Right forelimb (tissue), 1 donor: ENCODE data around the gene UBXN10.

ENCODE experiments used
- DNase-seq: peaks from one replicate; pipeline ENCODE4 v3.0.0-alpha.2; 2018

UBXN10 gene

DNA sequence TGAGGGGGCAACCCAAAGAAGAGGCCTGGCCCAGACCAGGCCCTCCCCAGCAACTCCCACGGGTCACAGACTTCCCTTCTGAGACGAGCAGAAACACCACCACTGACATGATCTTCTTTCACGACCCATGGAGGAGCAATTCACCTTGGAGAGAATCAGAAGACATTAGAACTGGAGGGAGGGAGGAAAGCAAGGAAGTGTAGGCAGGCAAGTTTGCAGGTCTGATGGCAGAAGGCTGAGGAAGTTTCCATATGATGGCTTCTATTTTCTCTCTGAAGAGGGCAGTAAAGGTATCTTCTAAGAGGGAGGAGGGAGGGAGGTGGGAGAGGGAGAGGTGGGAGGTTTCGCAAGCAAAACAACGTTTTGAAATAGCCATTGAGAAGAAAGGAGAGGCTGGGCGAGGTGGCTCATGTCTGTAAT lies 1.4 kb upstream of the UBXN10 start:
- DNase-seq: no peak

DNA sequence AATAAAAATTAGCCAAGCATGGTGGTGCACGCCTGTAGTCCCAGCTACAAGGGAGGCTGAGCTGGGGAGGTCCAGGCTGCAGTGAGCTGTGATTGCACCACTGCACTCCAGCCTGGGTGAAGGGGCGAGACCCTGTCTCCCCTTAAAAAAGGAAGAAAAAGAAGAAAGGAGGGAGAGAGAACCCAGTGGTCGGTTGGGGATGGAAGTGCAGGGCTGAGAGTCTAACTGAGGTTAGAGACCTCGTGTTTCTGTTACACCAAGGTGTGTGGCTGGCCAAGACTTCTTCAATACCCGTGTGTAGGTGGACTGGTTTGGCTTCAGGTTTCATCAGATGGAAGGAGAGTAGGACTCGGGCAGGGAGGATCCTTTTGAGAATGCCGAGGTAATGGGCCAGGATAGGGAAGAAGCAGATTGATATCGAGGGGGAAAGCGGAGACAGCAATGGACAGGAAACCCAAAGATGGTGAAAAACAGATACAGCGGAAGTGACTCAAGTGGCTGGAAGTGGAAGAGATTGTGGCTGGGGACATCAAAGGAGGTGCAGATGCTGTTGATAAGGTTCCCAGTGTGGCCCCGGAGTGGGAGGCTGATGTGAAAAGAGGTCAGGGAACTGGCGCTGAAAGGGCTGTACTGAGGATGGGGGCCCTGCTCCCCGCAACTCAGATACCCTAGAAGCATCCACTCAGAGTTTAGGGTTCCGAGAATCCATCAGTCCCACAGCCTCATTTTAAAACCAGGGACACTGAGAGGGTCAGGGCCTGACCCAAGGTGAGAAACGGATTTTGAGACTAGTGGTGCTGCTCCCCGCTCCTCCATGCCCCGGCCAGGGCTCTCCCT lies 681 bp upstream of the UBXN10 start:
- no peak for DNase-seq

DNA sequence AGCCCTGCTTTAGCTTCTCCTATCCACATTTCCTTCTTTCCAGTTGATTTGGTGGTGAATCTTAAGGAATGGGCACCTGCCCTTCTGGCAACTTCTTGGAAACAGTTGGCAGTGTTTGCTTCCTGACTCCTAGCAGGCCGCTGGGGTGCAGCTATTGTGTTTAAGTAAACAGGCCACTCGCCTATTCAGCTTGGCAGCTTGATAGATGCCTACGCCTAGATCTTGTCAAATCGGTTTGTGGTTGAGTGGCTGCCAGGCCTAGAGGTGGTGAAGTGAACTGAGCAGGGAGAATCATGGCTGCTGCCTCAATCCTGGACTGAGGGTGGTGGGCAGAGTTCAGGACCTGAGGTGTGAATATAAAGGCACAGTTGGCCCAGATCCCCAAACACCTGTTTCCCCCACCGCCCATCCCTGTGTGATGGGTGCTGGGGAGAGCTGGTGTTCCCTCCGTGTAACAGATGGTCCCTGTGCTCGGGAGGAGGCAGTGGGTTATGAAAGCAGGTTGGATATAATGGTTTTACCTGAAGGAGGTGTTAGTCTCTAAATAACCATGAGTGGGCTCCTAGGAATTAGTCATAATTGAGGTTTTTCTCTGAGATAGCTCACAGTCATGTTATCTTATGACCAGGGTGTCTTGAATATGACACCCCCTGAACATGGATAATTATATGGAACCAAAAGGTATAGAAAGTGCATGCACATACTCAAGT lies 1.4 kb downstream of the UBXN10 start:
- no peak for DNase-seq

DNA sequence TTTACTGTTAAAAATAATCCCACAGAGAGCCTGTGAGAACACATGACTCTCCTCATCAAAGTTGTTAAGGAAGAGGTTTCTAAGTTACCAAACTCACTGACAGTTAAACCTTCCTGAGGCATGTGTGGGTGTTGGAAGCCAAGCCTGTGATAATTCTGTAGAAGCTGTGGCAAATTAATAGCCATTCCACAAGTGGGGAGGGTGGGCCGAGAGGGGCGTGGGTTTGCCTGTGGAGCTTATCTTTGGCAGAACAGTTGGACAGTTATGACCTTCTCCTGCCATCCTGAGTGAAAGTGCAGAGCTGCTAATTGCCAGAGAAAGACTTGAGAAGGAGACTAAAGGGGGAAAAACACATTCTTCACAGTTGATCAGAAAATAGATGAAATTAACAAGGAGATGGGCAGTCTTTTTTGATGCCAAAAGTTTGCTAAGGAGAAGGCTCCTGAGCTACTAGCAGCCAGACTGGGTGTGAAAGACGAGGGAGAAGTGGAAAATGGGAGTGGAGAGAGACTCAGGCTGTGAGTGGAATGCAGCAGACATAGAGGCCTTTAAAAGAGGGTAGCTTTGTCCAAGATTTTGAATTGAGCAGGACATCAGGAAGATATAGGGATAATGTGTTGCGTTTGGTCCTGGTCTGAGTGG lies 2.0 kb downstream of the UBXN10 start:
- DNase-seq: no peak

GRCh38 chr1:20188455-20188817 lies 2.5 kb downstream of the UBXN10 start:
- no peak for DNase-seq

DNA sequence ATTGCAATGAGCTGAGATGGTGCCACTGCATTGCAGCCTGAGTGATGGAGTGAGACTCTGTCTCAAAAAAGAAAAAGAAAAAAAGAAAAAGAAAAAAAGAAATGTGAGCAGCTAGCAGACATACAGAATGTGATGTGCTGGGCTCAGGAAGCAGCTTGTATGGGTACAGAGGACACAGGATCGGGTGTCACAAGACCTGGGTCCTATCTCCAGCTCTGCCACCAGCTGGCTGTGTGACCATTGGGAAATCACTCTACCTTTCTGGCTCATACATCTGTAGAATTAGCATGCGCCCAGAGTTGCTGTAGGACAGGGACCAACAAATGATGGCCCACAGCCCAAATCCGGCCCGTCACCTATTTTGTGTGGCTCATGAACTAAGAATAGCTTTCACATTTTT lies 3.8 kb downstream of the UBXN10 start:
- DNase-seq: no peak

- no peak for DNase-seq
Observed at GRCh38 chr1:20190256-20191160, 4.6 kb downstream of the UBXN10 start.

DNA sequence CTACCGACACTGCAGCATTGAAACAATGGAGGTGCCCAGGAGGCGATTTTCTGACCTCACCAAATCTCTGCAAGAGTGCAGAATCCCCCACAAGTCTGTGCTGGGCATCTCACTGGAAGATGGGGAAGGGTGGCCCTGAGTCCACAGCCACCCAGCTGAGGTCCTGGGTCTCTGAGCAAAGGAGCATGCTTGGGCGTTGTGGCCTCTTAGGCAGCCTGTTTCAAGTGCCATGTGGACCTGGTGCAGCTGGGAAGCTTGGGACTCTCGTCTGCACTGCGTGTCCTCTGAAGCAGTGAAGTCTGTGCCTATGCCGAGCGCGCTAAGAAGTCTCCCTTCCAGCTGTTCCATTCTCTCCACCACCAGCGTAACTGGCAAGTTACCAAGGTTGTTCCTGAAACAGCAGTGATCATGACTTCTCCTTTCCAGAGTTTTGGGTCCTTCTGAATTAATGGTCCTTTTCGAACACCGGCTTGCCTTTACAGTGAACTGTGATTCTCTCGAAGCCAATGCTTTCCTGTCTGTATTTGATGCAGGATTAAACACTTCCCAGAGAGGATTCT lies 5.5 kb downstream of the UBXN10 start:
- DNase-seq: no peak

DNA sequence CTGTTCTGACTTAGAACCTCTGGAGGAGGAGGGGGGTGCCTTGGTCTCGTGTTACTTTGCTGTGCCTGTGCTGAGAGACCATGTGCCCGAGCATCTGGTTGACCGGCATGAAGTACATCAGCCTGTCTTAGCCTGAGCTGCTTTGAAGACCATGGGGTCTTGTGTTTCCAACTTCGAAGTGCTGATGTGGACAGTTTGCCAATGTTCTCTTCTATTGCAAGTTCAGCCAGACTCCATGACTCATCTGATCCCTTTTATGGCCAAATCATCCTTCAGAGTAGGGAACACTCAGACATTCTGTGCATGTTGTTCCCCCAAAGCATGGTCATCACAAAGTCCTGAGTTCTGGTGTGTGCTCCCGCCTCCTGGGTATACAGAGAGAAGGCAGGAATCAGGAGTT lies 6.5 kb downstream of the UBXN10 start:
- no peak for DNase-seq

- DNase-seq: no peak
Observed at GRCh38 chr1:20192871-20193411, 7.0 kb downstream of the UBXN10 start.

DNA sequence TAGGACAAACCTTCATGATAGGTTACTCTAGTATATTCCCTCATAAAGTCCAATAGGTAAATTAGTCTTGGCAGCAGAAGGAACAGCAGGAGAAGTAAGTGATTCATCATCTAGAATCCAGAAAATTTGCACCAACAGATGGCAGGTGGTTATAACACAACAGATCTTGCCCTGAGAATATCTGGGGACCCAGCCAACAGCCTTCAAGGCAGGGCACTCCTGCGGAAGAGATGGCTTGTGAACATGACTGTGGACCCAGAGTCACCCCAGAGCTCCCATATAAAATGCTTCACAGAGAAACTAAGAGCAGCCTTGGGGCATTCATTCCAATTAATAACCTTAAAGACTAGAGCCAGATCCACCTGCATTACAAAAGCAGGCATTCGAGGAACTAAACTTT lies 8.3 kb downstream of the UBXN10 start:
- DNase-seq: no peak

DNA sequence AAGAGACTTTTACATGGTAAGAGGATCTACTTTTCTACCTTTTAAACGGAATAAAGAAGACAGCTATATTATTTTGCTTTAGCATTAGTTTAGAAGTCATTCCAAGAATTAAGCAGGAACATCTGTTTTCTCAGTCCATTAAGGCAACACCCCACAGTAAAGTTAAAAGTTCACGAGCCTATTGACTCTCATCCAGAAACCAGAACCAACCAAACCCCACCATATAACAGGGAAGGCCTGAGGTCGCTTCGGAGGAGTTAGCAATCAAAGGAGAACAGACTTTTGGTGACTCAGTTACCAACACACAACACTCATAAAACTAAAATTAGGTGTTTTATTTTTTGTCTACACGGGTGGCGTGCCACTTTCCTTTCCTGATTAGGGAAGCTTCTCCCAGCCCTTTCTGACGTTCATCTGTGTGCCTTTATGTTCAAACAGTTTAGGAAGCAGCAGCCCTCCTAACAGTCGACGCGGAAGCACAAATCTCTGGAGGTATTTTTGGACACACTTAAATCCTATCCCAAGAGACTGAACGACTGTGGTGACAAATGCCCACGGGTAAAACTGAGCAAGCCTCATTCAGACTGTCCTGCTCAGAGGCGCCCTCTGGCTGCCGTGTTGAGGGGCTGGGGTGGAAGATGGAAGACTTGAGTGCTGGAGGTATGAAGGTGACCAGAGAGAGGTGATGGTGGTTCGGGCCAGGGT lies 9.0 kb downstream of the UBXN10 start:
- no peak for DNase-seq

- DNase-seq: no peak
Observed at GRCh38 chr1:20195462-20195780, 9.5 kb downstream of the UBXN10 start.

- no peak for DNase-seq
Observed at GRCh38 chr1:20197329-20197791, 11.5 kb downstream of the UBXN10 start.

DNA sequence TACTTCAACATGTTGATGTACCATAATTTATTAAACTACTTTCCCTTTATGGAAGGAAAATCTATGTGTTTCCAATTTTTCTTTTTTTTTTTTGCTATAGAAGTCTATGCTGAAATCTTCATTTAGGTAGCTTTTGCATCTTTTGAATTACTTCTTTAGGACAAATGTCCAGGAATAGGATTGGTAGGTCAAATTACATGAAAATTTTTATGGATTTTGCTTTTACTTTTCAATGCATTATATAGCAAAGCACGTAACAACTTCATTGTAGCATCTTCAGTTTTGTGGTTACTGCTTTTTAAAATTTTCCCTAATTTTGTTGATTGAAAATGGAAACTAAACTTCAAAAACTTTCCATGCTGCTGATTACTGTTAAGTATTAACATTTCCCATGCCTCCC lies 12.4 kb downstream of the UBXN10 start:
- no peak for DNase-seq

DNA sequence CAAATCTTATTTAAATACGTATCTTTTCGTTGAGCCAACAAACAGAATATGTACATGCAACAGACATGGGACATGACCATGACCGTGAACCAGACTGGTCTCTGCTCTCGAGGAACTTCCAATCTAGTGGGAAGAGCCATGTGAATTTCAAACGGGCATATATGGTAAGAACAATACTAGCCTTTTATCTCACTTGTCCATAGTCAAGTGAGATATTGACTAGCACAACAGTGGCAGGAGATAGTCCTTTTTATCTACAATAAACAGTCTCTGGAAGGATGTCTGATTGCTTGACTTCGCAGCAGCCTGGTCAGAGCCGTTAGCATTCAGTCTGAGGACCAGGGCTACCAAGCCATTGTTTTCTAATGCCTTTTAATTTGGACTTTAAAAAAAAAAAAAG lies 13.0 kb downstream of the UBXN10 start:
- no peak for DNase-seq

GRCh38 chr1:20199403-20199802 lies 13.5 kb downstream of the UBXN10 start:
- no peak for DNase-seq

DNA sequence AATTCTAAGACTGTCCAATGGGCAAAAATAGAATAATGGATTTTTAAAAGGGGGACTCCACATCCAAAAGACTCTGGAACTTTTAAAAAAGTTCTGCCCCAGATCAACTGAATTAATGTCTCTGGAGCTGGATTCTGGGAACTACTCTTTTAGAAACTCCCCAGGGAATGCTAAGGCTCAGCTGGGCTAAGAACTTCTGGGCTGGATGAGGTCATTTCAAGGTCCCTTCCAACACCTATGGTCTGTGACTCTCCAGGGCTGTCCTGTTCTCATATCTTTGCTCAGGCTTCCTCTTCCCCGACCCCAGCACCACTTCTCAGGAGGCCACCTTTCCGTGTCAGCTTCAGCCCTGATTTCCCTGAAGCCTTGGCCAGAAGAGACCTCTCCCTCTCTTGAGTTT lies 13.9 kb downstream of the UBXN10 start:
- DNase-seq: no peak

DNA sequence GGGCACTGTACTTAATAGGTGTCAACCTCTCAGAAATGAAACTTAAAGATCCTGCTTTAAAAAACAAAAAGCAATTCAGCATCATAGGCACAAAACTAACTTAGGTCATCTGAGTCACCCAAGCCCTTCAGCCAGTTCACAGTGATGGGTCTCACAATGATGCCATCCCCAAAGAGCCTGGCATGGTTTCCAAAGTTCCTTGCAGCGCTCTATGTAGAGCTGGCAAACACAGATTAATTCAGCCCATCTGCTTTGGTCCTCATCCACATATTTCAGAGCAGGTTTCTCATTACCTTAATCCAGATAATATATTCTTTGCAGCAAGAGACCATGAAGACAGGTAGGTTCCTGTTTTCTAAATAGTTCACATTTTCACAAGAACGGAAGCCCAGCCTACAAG lies 15.1 kb downstream of the UBXN10 start:
- DNase-seq: no peak

DNA sequence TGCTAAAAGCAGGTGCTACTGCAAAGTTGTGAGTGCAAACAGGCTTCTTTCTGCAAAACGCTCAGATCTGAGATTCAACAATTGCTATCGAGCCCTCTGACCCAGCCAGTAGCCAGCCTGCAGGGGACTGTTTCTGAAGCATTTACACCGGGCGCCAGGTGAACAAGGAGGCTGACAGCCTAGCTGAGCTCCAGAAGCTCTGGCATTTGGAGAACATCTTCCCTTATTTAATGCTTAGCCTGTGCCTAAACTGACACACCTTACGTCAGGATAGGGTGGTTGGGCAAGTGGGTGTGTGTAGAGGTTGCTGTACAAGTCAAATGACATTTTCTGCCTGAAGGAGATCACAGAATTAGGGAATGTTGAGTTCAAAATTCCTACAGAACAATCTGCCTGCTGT lies 16.3 kb downstream of the UBXN10 start:
- DNase-seq: no peak

DNA sequence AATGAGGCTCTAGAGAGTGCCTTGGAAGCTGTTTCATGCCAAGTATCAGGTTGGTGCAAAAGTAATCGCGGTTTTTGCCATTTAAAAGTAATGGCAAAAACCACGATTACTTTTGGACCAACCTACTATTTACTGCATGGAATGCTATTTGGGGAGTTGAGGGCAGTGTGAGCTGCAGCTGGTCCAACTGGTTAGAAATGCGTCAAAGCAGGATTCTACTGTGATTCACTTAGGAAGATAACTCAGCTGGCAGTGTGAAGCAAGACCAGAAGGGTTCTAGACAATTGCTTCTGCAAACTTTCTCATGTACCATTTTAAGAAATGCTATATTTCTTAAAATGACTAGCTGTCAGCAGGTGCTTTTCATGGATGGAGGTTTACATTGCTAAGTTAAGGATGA lies 21.6 kb downstream of the UBXN10 start:
- DNase-seq: no peak

DNA sequence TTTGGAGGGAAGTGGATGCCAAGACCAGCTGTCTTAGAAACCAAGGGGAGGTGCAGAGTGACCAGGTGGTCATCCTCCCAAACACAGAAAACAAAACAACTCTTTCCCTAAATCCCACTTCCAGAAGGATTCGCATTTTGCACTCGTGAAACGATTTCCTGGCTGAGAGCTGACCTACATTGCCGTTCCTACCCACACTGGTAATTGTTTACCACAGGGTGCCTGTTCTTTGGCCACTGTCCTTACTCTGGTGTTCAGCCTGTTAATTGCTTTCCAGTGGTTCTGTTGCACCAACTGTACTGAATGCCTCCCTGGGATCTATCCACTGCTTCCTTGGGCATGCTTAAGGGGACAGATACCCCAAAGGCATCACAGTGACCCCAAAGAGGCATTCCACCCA lies 23.6 kb downstream of the UBXN10 start:
- no peak for DNase-seq
